Measurements from ENCODE around the gene PLXNA2.

The PLXNA2 gene

GRCh38 chr1:208176649-208177048, 67.5 kb downstream of the PLXNA2 start:
- Histone ChIP-seq H2BK15ac (replicated peaks; ENCODE audit: low read depth) (no peak overlapping the region), H3K4me2 (ENCODE audit: low read length) (no peak overlapping the region), H3K4me1 (ENCODE audit: control insufficient read depth, low read depth, low read length) (peaks cover 30% of the 10 kb centered on the region), H4K5ac (ENCODE audit: low read length) (no peak overlapping the region), H2BK5ac (ENCODE audit: low read length) (no peak overlapping the region), H3K27ac (ENCODE audit: low read depth, low read length) (no peak overlapping the region), H3K23ac (ENCODE audit: low read length) (no peak overlapping the region), H3K79me2 (ENCODE audit: control insufficient read depth, insufficient read depth, low read length) (no peaks in the 10 kb centered on the region), H4K8ac (ENCODE audit: low read depth, low read length) (no peak overlapping the region), H3K79me1 (ENCODE audit: low read length) (peaks cover 6% of the 10 kb centered on the region), H3K18ac (ENCODE audit: low read length) (no peak overlapping the region), H2AK5ac (ENCODE audit: low read length) (no peak overlapping the region), H3K4ac (ENCODE audit: low read depth, low read length) (no peak overlapping the region), H3K27me3 (ENCODE audit: insufficient read depth, low read length, poor library complexity) (no peaks in the 10 kb centered on the region), H2BK120ac (ENCODE audit: low read depth, low read length) (no peak overlapping the region), H3K9ac (ENCODE audit: low read length) (no peak overlapping the region), H3K36me3 (ENCODE audit: control insufficient read depth, insufficient read depth, low read length) (peaks cover 3% of the 10 kb centered on the region), H3K4me3 (ENCODE audit: low read length) (no peak overlapping the region), H3K56ac (ENCODE audit: low read length) (no peak overlapping the region)
- no CpG with 5 or more reads among the region's 3 CpGs for WGBS (ENCODE audit: extremely low coverage, insufficient coverage, low lambda C conversion rate)
- DNase-seq: no peak

GRCh38 chr1:208175508-208175895, 68.7 kb downstream of the PLXNA2 start:
- H2AK5ac ChIP-seq (ENCODE audit: low read length): no peak overlapping the region
- no peak overlapping the region for H4K8ac ChIP-seq (ENCODE audit: low read depth, low read length)
- no peak overlapping the region for H2BK15ac ChIP-seq (replicated peaks; ENCODE audit: low read depth)
- H4K5ac ChIP-seq (ENCODE audit: low read length): no peak overlapping the region
- H3K4me3 ChIP-seq (ENCODE audit: low read length): no peak overlapping the region
- peaks cover 3% of the 10 kb centered on the region for H3K36me3 ChIP-seq (ENCODE audit: control insufficient read depth, insufficient read depth, low read length)
- no peak overlapping the region for H3K56ac ChIP-seq (ENCODE audit: low read length)
- no peak overlapping the region for H3K4me2 ChIP-seq (ENCODE audit: low read length)
- no peak overlapping the region for H2BK5ac ChIP-seq (ENCODE audit: low read length)
- no peak for DNase-seq
- no peaks in the 10 kb centered on the region for H3K79me2 ChIP-seq (ENCODE audit: control insufficient read depth, insufficient read depth, low read length)
- peaks cover 6% of the 10 kb centered on the region for H3K79me1 ChIP-seq (ENCODE audit: low read length)
- H3K9ac ChIP-seq (ENCODE audit: low read length): no peak overlapping the region
- H2BK120ac ChIP-seq (ENCODE audit: low read depth, low read length): no peak overlapping the region
- H3K27me3 ChIP-seq (ENCODE audit: insufficient read depth, low read length, poor library complexity): no peaks in the 10 kb centered on the region
- H3K27ac ChIP-seq (ENCODE audit: low read depth, low read length): no peak overlapping the region
- no peak overlapping the region for H3K18ac ChIP-seq (ENCODE audit: low read length)
- no peak overlapping the region for H3K4ac ChIP-seq (ENCODE audit: low read depth, low read length)
- H3K23ac ChIP-seq (ENCODE audit: low read length): no peak overlapping the region
- peaks cover 27% of the 10 kb centered on the region for H3K4me1 ChIP-seq (ENCODE audit: control insufficient read depth, low read depth, low read length)

GRCh38 chr1:208174731-208175507, 69.3 kb downstream of the PLXNA2 start:
- no peak overlapping the region for H4K8ac ChIP-seq (ENCODE audit: low read depth, low read length)

GRCh38 chr1:208174200-208174599, 70.0 kb downstream of the PLXNA2 start:
- no peak for DNase-seq
- peaks cover 21% of the 10 kb centered on the region for H3K4me1 ChIP-seq (ENCODE audit: control insufficient read depth, low read depth, low read length)
- H4K8ac ChIP-seq (ENCODE audit: low read depth, low read length): no peak overlapping the region
- H3K27ac ChIP-seq (ENCODE audit: low read depth, low read length): no peak overlapping the region
- H4K5ac ChIP-seq (ENCODE audit: low read length): no peak overlapping the region
- H2BK5ac ChIP-seq (ENCODE audit: low read length): no peak overlapping the region
- no peak overlapping the region for H3K4me3 ChIP-seq (ENCODE audit: low read length)
- H3K79me2 ChIP-seq (ENCODE audit: control insufficient read depth, insufficient read depth, low read length): no peaks in the 10 kb centered on the region
- H3K36me3 ChIP-seq (ENCODE audit: control insufficient read depth, insufficient read depth, low read length): peaks cover 3% of the 10 kb centered on the region
- peaks cover 6% of the 10 kb centered on the region for H3K79me1 ChIP-seq (ENCODE audit: low read length)
- H3K23ac ChIP-seq (ENCODE audit: low read length): no peak overlapping the region
- no peak overlapping the region for H3K4me2 ChIP-seq (ENCODE audit: low read length)
- H3K27me3 ChIP-seq (ENCODE audit: insufficient read depth, low read length, poor library complexity): no peaks in the 10 kb centered on the region
- no peak overlapping the region for H2BK120ac ChIP-seq (ENCODE audit: low read depth, low read length)
- H3K4ac ChIP-seq (ENCODE audit: low read depth, low read length): no peak overlapping the region
- H2BK15ac ChIP-seq (replicated peaks; ENCODE audit: low read depth): no peak overlapping the region
- no CpG with 5 or more reads among the region's 5 CpGs for WGBS (ENCODE audit: extremely low coverage, insufficient coverage, low lambda C conversion rate)
- H2AK5ac ChIP-seq (ENCODE audit: low read length): no peak overlapping the region
- no peak overlapping the region for H3K18ac ChIP-seq (ENCODE audit: low read length)
- no peak overlapping the region for H3K56ac ChIP-seq (ENCODE audit: low read length)
- no peak overlapping the region for H3K9ac ChIP-seq (ENCODE audit: low read length)

More at GRCh38 chr1:208174731-208175507, 69.3 kb downstream of the PLXNA2 start:
- Histone ChIP-seq H2BK5ac (ENCODE audit: low read length) (no peak overlapping the region), H2BK15ac (replicated peaks; ENCODE audit: low read depth) (no peak overlapping the region), H3K4me1 (ENCODE audit: control insufficient read depth, low read depth, low read length) (peaks cover 24% of the 10 kb centered on the region), H3K79me2 (ENCODE audit: control insufficient read depth, insufficient read depth, low read length) (no peaks in the 10 kb centered on the region), H3K23ac (ENCODE audit: low read length) (no peak overlapping the region), H3K4me2 (ENCODE audit: low read length) (no peak overlapping the region), H2BK120ac (ENCODE audit: low read depth, low read length) (no peak overlapping the region), H2AK5ac (ENCODE audit: low read length) (no peak overlapping the region), H4K5ac (ENCODE audit: low read length) (no peak overlapping the region), H3K36me3 (ENCODE audit: control insufficient read depth, insufficient read depth, low read length) (peaks cover 3% of the 10 kb centered on the region), H3K27me3 (ENCODE audit: insufficient read depth, low read length, poor library complexity) (no peaks in the 10 kb centered on the region), H3K18ac (ENCODE audit: low read length) (no peak overlapping the region), H3K4ac (ENCODE audit: low read depth, low read length) (no peak overlapping the region), H3K4me3 (ENCODE audit: low read length) (no peak overlapping the region), H3K9ac (ENCODE audit: low read length) (no peak overlapping the region), H3K56ac (ENCODE audit: low read length) (no peak overlapping the region), H3K79me1 (ENCODE audit: low read length) (peaks cover 6% of the 10 kb centered on the region), H3K27ac (ENCODE audit: low read depth, low read length) (no peak overlapping the region)
- no CpG with 5 or more reads among the region's 6 CpGs for WGBS (ENCODE audit: extremely low coverage, insufficient coverage, low lambda C conversion rate)
- peak; percentile 66 for DNase-seq

- no peak overlapping the region for H3K4ac ChIP-seq (ENCODE audit: low read depth, low read length)
- no peaks in the 10 kb centered on the region for H3K79me2 ChIP-seq (ENCODE audit: control insufficient read depth, insufficient read depth, low read length)
- no peak overlapping the region for H4K8ac ChIP-seq (ENCODE audit: low read depth, low read length)
- no peak overlapping the region for H3K56ac ChIP-seq (ENCODE audit: low read length)
- H3K27ac ChIP-seq (ENCODE audit: low read depth, low read length): no peak overlapping the region
- H3K79me1 ChIP-seq (ENCODE audit: low read length): peaks cover 4% of the 10 kb centered on the region
- H3K4me2 ChIP-seq (ENCODE audit: low read length): no peak overlapping the region
- no peak overlapping the region for H2BK15ac ChIP-seq (replicated peaks; ENCODE audit: low read depth)
- no CpG with 5 or more reads among the region's 6 CpGs for WGBS (ENCODE audit: extremely low coverage, insufficient coverage, low lambda C conversion rate)
- H3K23ac ChIP-seq (ENCODE audit: low read length): no peak overlapping the region
- H3K4me1 ChIP-seq (ENCODE audit: control insufficient read depth, low read depth, low read length): peaks cover 19% of the 10 kb centered on the region
- no peak overlapping the region for H2BK120ac ChIP-seq (ENCODE audit: low read depth, low read length)
- no peak overlapping the region for H3K4me3 ChIP-seq (ENCODE audit: low read length)
- no peak overlapping the region for H4K5ac ChIP-seq (ENCODE audit: low read length)
- H3K9ac ChIP-seq (ENCODE audit: low read length): no peak overlapping the region
- no peaks in the 10 kb centered on the region for H3K27me3 ChIP-seq (ENCODE audit: insufficient read depth, low read length, poor library complexity)
- H2AK5ac ChIP-seq (ENCODE audit: low read length): no peak overlapping the region
- no peak for DNase-seq
- no peak overlapping the region for H3K18ac ChIP-seq (ENCODE audit: low read length)
- no peak overlapping the region for H2BK5ac ChIP-seq (ENCODE audit: low read length)
- H3K36me3 ChIP-seq (ENCODE audit: control insufficient read depth, insufficient read depth, low read length): peaks cover 3% of the 10 kb centered on the region
Observed at GRCh38 chr1:208173749-208174148, 70.4 kb downstream of the PLXNA2 start.

Measured in mesendoderm (in vitro differentiated cells).